Naive thymus-derived CD8-positive, alpha-beta T cell (primary cell): ENCODE measurements around the gene TSHZ2. TPM values are rescaled to one million over a fixed set of nuclear protein-coding genes. Genes with fewer than 3 reads are reported as not detected.

Experiments
- ATAC-seq, 2 donors: fragments of 150-1000 bp; cut with Tn5 transposase in 1 of 2; sonication (Bioruptor Pico), chemical (Tn5 transposase) in 1 of 2; 1 replicate in 1 of 2; 2 replicates in 1 of 2; pipeline ENCODE4 v1.10.0; 2021; ENCODE audit warnings: mild to moderate bottlenecking in 2 of 2, moderate library complexity in 2 of 2
- POLR2A ChIA-PET: fragments of 350-600 bp; sonication (Branson Sonifier 250); formaldehyde crosslinking; loops from one replicate; lab custom pipeline; 2021; ENCODE audit warnings: antibody characterized with exemption; lab: Charles Lee
- DNase-seq, 10 donors: peaks; one replicate each; pipeline versions ENCODE4 v3.0.0 to v3.0.0-alpha.2; 2020 to 2022
- H3K27ac Mint-ChIP-seq, 10 donors: one replicate each; pipeline ENCODE4 v1.8.0; 2020 to 2022; ENCODE audit warnings: mild to moderate bottlenecking in 10 of 10, mixed read lengths in 10 of 10, moderate library complexity in 4 of 10, inconsistent platforms in 1 of 10
- H3K27me3 Mint-ChIP-seq, 5 donors: one replicate each; pipeline ENCODE4 v1.8.0; 2021 to 2022; ENCODE audit warnings: mixed read lengths in 5 of 5
- H3K36me3 Mint-ChIP-seq, 3 donors: one replicate each; pipeline ENCODE4 v1.8.0; 2020 to 2022; ENCODE audit warnings: mixed read lengths in 3 of 3, mild to moderate bottlenecking in 2 of 3, inconsistent platforms in 1 of 3
- H3K4me1 Mint-ChIP-seq, 4 donors: one replicate each; pipeline ENCODE4 v1.8.0; 2021 to 2022; ENCODE audit warnings: mixed read lengths in 4 of 4
- H3K4me3 Mint-ChIP-seq, 10 donors: one replicate each; pipeline ENCODE4 v1.8.0; 2020 to 2022; ENCODE audit warnings: mild to moderate bottlenecking in 10 of 10, mixed read lengths in 10 of 10, moderate library complexity in 6 of 10, inconsistent platforms in 1 of 10
- H3K9me3 Mint-ChIP-seq, 9 donors: one replicate each; pipeline ENCODE4 v1.8.0; 2020 to 2022; ENCODE audit warnings: mixed read lengths in 9 of 9, mild to moderate bottlenecking in 3 of 9, inconsistent platforms in 1 of 9, moderate library complexity in 1 of 9
- polyA plus RNA-seq, 3 donors: library from polyadenylated mRNA; unstranded; fragments of 300-500 nt; fragmentation: Illumina TruSeq; gene quantifications; one replicate each; pipeline ENCODE4 v1.2.3, GENCODE V29; 2021
- total RNA-seq, 8 experiments: library from RNA in 2 of 8; stranded (reverse) in 2 of 8; gene quantifications; one replicate each; pipeline ENCODE4 v1.2.3 and lab custom pipeline; 2021 to 2026

TSHZ2 gene
- total and polyA plus RNA-seq, 5 experiments from 2014 or later = 0.42 to 10.0 (median 5.1) TPM; not detected in 1

DNA sequence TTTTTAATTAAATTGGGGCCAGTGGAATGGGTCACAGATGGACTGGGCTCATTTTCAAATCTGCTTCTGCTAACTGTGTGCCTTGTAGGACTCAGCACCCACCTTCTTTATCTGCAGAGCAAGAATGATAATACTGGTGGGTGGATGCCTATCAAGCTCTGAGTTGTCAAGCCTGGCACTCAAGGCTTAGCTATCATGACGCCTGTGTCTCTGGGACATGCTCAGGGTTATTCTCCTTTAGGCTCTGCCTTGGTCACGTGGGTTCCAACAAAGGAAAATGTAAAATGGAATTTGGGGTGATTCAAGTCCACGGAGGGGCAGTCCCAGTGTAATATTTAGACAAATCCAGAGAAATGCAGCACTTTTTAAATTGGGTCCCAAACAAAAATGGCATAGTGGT, 202.3 kb downstream of the TSHZ2 start:
- POLR2A ChIA-PET = no interaction called here
- ATAC-seq (no peak), DNase-seq (no peak)
- Mint-ChIP-seq H3K27ac (no peak overlapping the region), H3K4me1 (peaks cover 0 to 1% (median 0%) of the 10 kb centered on the region in 4 donors), H3K36me3 (no peaks in the 10 kb centered on the region), H3K9me3 (no peaks in the 10 kb centered on the region), H3K27me3 (peaks cover 2 to 15% (median 12%) of the 10 kb centered on the region in 5 donors), H3K4me3 (no peak overlapping the region)

DNA sequence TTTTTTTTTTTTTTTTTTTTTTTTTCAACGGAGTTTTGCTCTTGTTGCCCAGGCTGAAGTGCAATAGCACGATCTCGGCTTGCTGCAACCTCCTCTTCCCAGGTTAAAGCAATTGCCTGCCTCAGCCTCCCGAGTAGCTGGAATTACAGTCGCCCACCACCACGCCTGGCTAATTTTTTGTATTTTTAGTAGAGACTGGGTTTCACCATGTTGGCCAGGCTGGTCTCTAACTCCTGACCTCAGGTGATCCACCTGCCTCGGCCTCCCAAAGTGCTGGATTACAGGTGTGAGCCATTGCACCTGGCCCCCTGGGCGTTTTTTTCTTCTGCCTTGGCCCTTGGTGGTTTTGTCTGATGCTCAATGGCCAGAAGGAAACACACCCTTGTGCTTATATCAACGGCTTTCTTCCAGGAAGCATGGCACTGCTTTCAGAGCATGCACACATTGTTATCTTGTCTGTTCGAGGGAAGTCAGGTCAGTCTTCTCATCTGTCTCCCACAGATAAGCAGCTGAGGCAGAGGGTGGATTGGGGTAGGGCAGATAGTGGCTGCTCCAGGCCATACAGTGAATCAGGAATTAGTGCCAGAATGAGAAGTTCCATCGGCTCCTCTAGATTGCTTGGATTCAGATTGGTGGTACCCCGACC, 203.1 kb downstream of the TSHZ2 start:
- H3K9me3 Mint-ChIP-seq = no peaks in the 10 kb centered on the region
- POLR2A ChIA-PET = no interaction called here
- DNase-seq (no peak), ATAC-seq (no peak)
- H3K4me1 Mint-ChIP-seq = peaks cover 0 to 1% (median 0%) of the 10 kb centered on the region in 4 donors
- H3K27ac Mint-ChIP-seq = no peak overlapping the region
- no peaks in the 10 kb centered on the region for H3K36me3 Mint-ChIP-seq
- H3K4me3 Mint-ChIP-seq = no peak overlapping the region
- H3K27me3 Mint-ChIP-seq = peaks cover 2 to 23% (median 12%) of the 10 kb centered on the region in 5 donors

DNA sequence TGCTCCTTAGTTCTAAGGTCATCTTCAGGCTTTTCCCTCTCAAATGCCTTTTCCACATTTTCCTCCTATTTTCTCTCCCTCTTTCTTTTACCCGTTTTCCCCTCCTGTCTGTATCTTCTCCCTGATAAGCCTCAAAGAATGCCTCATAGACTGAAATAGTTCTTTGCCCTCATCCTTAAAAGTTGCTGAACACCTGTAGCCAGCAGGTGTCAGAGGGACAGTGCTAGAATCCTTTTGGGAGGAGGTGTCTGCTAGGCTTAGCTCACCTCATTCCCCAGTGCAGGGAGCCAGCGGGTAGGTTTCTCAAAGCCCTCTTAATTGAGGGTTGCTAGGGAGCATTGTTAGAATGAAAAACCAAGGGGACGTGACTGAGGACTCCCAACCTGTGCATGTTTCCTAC, 204.0 kb downstream of the TSHZ2 start:
- H3K9me3 Mint-ChIP-seq = no peaks in the 10 kb centered on the region
- DNase-seq (no peak), ATAC-seq (no peak)
- H3K36me3 Mint-ChIP-seq = peaks cover 0 to 3% (median 0%) of the 10 kb centered on the region in 3 donors
- H3K4me1 Mint-ChIP-seq = peaks cover 0 to 1% (median 0%) of the 10 kb centered on the region in 4 donors
- no peak overlapping the region for H3K27ac Mint-ChIP-seq
- peaks cover 2 to 28% (median 13%) of the 10 kb centered on the region in 5 donors for H3K27me3 Mint-ChIP-seq
- H3K4me3 Mint-ChIP-seq = no peak overlapping the region
- POLR2A ChIA-PET = no interaction called here

DNA sequence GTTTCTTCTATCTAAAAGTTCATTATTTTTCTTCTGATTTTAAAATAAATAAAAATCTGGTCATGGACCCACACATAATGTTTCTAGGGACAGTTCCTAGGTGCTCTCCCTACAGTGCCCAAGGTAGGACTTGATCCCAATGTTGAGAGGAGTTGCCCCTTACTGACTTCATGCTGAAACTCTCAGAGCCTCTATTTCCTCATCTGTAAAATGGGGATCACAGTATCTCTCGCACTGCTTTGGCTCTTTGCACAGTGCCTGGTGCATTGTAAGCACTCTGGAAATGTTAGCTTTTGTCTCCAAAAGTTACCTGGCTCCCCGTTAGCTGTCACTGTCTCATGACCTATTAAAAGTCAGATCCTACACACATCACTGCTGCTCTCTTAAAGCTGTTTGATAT, 205.5 kb downstream of the TSHZ2 start:
- Mint-ChIP-seq H3K4me3 (no peak overlapping the region), H3K9me3 (no peaks in the 10 kb centered on the region), H3K36me3 (peaks cover 0 to 3% (median 0%) of the 10 kb centered on the region in 3 donors), H3K27ac (no peak overlapping the region), H3K27me3 (peaks cover 6 to 43% (median 16%) of the 10 kb centered on the region in 5 donors), H3K4me1 (peaks cover 0 to 2% (median under 1%) of the 10 kb centered on the region in 4 donors)
- DNase-seq = no peak
- POLR2A ChIA-PET = no interaction called here
- ATAC-seq = no peak

GRCh38 chr20:53179749-53180148, 207.6 kb downstream of the TSHZ2 start:
- no peak overlapping the region for H3K4me3 Mint-ChIP-seq
- ATAC-seq (no peak), DNase-seq (no peak)
- H3K9me3 Mint-ChIP-seq = no peaks in the 10 kb centered on the region
- peaks cover 6 to 47% (median 19%) of the 10 kb centered on the region in 5 donors for H3K27me3 Mint-ChIP-seq
- POLR2A ChIA-PET = no interaction called here
- H3K27ac Mint-ChIP-seq = no peak overlapping the region
- H3K4me1 Mint-ChIP-seq = peaks cover 0 to 2% (median 0%) of the 10 kb centered on the region in 4 donors
- peaks cover 0 to 3% (median 0%) of the 10 kb centered on the region in 3 donors for H3K36me3 Mint-ChIP-seq

DNA sequence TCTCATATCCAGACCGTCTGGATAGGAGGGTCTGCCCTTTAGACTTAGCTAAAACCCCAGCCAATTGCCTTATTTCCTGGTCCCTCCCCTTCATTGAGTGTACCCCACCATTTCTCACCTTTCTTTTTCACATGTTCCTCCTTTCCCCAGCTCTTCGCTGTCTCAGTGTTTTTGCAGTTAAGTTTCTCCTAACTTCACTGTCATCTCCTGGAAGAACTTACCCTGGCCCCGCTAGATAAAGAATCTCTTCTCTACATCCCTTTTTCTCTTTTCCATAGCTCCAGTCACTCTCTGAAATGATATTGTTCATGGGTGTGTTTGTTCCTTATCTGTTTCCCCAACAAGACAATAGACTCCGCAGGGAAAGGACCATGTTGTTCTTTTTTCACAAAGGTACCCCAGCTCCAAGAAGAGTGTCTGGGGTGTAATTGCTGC, 208.8 kb downstream of the TSHZ2 start:
- Mint-ChIP-seq H3K4me1 (peaks cover 0 to 2% (median 0%) of the 10 kb centered on the region in 4 donors), H3K4me3 (no peak overlapping the region), H3K27ac (peak overlapping the region in 1 of 10 donors; percentile 9), H3K36me3 (peaks cover 0 to 3% (median 0%) of the 10 kb centered on the region in 3 donors), H3K9me3 (no peaks in the 10 kb centered on the region), H3K27me3 (peaks cover 6 to 45% (median 18%) of the 10 kb centered on the region in 5 donors)
- DNase-seq = no peak
- POLR2A ChIA-PET = no interaction called here
- no peak for ATAC-seq

GRCh38 chr20:53181866-53182376, 209.8 kb downstream of the TSHZ2 start:
- Mint-ChIP-seq H3K27me3 (peaks cover 9 to 47% (median 16%) of the 10 kb centered on the region in 5 donors), H3K9me3 (no peaks in the 10 kb centered on the region), H3K4me3 (no peak overlapping the region), H3K27ac (no peak overlapping the region), H3K4me1 (peaks cover 0 to 2% (median under 1%) of the 10 kb centered on the region in 4 donors), H3K36me3 (peaks cover 0 to 3% (median 0%) of the 10 kb centered on the region in 3 donors)
- ATAC-seq = no peak
- POLR2A ChIA-PET = no interaction called here
- DNase-seq = no peak

DNA sequence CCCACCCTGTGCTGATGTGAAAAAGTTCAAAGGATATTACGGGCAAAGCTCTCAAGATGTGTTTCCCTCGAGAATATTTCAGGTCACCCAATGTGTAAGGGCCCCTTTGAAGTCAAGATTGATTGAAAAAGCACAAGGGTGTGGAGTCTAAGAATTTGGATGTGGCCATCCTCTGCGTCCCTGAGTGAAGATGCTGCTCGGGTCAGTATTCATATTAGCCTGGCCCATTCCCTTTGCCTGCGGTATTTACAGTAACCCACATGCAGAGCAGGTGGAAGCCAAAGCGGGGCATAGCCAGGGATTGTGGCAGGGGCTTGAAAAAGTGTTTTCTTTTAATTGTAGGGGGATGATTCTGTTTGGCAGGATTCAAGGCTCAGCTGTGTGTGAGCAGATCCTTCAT, 211.0 kb downstream of the TSHZ2 start:
- no peak overlapping the region for H3K27ac Mint-ChIP-seq
- ATAC-seq (no peak), DNase-seq (no peak)
- no peak overlapping the region for H3K4me3 Mint-ChIP-seq
- H3K27me3 Mint-ChIP-seq = peaks cover 7 to 54% (median 13%) of the 10 kb centered on the region in 5 donors
- H3K36me3 Mint-ChIP-seq = peaks cover 0 to 3% (median 0%) of the 10 kb centered on the region in 3 donors
- POLR2A ChIA-PET = no interaction called here
- peaks cover 0 to 10% (median 2%) of the 10 kb centered on the region in 4 donors for H3K4me1 Mint-ChIP-seq
- H3K9me3 Mint-ChIP-seq = no peaks in the 10 kb centered on the region

- POLR2A ChIA-PET = no interaction called here
- ATAC-seq = no peak
Observed at GRCh38 chr20:53186635-53187034, 214.5 kb downstream of the TSHZ2 start.

GRCh38 chr20:53187392-53188068, 215.4 kb downstream of the TSHZ2 start:
- no peaks in the 10 kb centered on the region for H3K36me3 Mint-ChIP-seq
- no peaks in the 10 kb centered on the region for H3K9me3 Mint-ChIP-seq
- POLR2A ChIA-PET = interaction anchor here (0.7 kb wide), 1 partner anchor 554 kb away, joined by 4 read pairs; no protein-coding TSS in a partner anchor
- DNase-seq (no peak), ATAC-seq (no peak)
- peaks cover 0 to 14% (median 2%) of the 10 kb centered on the region in 4 donors for H3K4me1 Mint-ChIP-seq
- H3K27me3 Mint-ChIP-seq = peaks cover 4 to 35% (median 9%) of the 10 kb centered on the region in 5 donors
- no peak overlapping the region for H3K4me3 Mint-ChIP-seq
- H3K27ac Mint-ChIP-seq = peak overlapping the region in 1 of 10 donors; percentile 74

More at GRCh38 chr20:53186635-53187034, 214.5 kb downstream of the TSHZ2 start:
- H3K9me3 Mint-ChIP-seq = no peaks in the 10 kb centered on the region
- DNase-seq = no peak
- peaks cover 0 to 14% (median 2%) of the 10 kb centered on the region in 4 donors for H3K4me1 Mint-ChIP-seq
- no peaks in the 10 kb centered on the region for H3K36me3 Mint-ChIP-seq
- no peak overlapping the region for H3K27ac Mint-ChIP-seq
- peaks cover 5 to 35% (median 7%) of the 10 kb centered on the region in 5 donors for H3K27me3 Mint-ChIP-seq
- H3K4me3 Mint-ChIP-seq = no peak overlapping the region

DNA sequence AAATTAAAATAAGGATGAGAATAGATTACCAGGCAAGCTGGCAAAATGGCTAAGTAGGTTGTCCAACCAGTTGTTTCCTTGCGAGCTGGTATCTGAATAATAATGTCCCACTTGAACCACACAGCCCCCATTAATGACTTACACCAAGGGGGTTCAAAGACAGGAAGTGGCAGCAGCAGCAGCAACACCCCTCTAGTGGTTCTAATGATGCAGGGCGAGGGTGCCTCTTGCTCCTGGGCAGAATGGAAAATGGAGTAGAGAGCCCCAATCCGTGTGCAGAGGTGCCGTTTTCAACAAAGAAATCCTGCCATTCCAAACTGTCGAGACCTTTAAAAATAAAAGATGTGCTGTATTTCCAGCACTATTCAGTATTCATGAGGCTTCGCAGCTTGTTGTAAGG, 218.1 kb downstream of the TSHZ2 start:
- ATAC-seq = no peak
- POLR2A ChIA-PET = no interaction called here
- no peak for DNase-seq
- H3K4me3 Mint-ChIP-seq = no peak overlapping the region
- H3K9me3 Mint-ChIP-seq = no peaks in the 10 kb centered on the region
- H3K27ac Mint-ChIP-seq = no peak overlapping the region
- peaks cover 0 to 14% (median 2%) of the 10 kb centered on the region in 4 donors for H3K4me1 Mint-ChIP-seq
- peaks cover 3 to 54% (median 16%) of the 10 kb centered on the region in 5 donors for H3K27me3 Mint-ChIP-seq
- no peaks in the 10 kb centered on the region for H3K36me3 Mint-ChIP-seq

GRCh38 chr20:53191957-53192356, 219.8 kb downstream of the TSHZ2 start:
- H3K27me3 Mint-ChIP-seq = peaks cover 4 to 54% (median 15%) of the 10 kb centered on the region in 5 donors
- ATAC-seq (no peak), DNase-seq (no peak)
- no peak overlapping the region for H3K27ac Mint-ChIP-seq
- no peaks in the 10 kb centered on the region for H3K36me3 Mint-ChIP-seq
- H3K4me1 Mint-ChIP-seq = peaks cover 0 to 14% (median 1%) of the 10 kb centered on the region in 4 donors
- no peak overlapping the region for H3K4me3 Mint-ChIP-seq
- POLR2A ChIA-PET = interaction anchor here (0.7 kb wide), 1 partner anchor 55 kb away, joined by 4 read pairs; no protein-coding TSS in a partner anchor
- H3K9me3 Mint-ChIP-seq = no peaks in the 10 kb centered on the region
